GM21619 (cell line): ENCODE data around the gene RER1.
A peak's percentile ranks its signal among the peaks of the same experiment; 100 is the strongest.

Experiments used
- ATAC-seq: cut with Tn5 transposase; IDR thresholded peaks from one replicate; pipeline ENCODE4 v1.9.1; 2021; ENCODE audit not compliant: unreplicated experiment

RER1 gene, protein sequence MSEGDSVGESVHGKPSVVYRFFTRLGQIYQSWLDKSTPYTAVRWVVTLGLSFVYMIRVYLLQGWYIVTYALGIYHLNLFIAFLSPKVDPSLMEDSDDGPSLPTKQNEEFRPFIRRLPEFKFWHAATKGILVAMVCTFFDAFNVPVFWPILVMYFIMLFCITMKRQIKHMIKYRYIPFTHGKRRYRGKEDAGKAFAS

GRCh38 chr1:2391041-2391930 lies at the start of gene RER1, which contains the start of gene MORN1:
TSS of gene RER1 (plus strand) at chr1:2391841. CDS start at chr1:2395791, 3,950 bp downstream.
TSS of gene MORN1 (minus strand) at chr1:2391554. CDS start at chr1:2391533, 21 bp downstream.
- peak; percentile 84 for ATAC-seq

- ATAC-seq: no peak
These were observed 49.1 kb upstream of the RER1 start for GRCh38 chr1:2342384-2343022.

DNA sequence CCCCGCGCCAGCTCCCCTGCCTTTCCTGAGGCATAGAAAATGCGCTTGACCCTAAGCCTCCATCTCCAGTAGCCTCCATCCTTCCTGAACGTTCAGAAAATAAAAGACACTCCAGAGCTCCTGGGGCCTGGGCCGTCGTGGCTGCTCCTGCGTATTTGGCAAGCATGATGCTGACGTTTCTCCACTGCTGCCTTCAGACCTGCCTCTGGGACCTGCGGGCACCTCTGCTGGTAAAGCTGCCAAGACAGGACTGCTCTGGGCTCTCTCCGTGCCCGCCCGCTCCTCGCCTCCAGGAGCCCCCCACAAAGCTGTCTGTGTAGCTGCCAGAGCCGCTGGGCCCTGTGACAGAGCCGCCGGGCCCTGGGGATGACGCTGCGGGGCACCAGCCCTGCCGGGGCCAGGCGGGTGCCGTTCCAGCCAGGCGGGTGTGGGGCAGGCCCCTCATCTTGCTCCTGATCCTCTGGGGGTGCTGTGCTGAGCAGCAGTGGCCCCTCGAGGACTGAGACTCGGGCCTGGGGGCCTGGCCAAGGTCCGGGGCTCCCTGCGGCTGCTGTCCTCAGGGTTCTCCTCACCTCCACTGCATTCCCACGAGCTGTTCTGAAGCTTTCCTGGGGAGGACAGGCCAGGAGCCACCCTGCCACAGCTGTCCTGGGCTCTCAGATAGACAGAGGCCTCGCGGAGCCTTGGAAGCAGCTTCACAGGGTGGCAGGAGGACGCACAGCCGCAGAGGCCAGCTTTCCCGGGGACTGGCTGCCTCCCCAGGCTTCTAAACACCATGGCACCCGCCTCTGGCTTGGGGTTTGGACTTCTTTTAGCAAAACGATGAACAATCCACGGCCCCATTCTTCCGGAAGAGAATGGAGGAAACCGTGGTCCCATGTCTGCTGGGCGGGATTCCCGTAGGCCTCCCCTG lies 48.4 kb upstream of the RER1 start:
- ATAC-seq: no peak

DNA sequence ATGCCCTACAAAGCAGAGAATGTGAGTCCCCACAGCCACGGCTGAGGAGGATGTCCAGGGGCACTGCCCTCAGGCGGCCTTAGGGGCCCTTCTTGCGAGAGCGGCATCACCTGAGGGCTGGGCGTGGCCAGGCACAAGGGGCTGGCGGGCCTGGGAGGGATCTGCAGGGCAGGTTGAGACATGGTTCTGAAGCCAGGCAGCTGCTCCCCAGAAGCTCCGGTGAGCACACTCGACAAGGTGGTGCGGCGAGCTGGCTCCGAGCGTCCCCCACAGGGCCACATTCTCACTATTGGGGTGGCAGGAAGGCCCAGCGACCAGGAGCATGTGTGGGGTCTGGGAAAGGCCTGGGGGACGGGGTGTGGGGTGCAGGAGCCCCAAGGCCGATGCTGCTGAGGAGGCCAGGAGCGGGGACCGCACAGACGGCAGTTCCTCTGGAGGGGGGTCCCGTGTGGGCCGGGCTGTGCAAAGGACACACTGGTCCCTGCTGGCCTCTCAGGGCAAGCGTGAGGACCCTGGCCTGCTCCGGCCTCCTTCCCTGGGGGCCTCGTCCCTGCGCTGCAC lies 47.4 kb upstream of the RER1 start:
- ATAC-seq: no peak

GRCh38 chr1:2344744-2345296 lies 46.8 kb upstream of the RER1 start:
- ATAC-seq: no peak

DNA sequence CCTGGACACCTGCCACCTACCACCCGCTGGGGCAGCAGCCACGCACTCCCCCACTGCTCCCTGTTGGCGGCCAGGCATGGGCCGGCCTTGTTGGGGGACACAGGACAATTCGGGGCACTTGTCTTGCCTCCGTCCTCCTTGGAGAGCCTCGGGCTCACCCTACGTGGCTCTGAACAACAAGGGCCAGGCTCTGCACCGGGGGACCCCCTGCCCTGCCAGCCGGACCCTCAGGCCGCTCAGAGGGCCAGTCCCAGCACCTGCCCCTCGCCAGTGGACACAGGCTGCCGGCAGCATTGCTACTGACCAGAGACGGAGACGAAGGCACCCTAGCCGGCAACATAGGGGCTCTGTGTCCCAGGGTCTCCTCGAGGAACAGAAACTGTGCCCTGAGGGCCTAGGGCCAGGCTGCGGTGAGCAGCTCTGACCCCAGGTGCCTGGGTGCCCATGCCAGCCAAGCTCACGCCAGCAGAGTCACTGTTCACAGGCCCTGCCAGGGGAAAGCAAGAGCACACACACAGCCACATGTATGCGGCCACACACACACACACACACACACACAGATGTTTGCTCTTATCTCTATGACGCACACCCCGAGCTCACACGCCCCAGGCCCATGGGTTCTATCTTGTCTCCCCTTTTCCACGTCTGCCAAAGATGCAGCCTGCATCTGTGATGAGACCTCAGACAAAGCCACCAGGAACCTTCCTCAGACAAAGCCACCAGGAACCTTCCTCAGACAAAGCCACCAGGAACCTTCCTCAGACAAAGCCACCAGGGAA lies 46.2 kb upstream of the RER1 start:
- no peak for ATAC-seq

DNA sequence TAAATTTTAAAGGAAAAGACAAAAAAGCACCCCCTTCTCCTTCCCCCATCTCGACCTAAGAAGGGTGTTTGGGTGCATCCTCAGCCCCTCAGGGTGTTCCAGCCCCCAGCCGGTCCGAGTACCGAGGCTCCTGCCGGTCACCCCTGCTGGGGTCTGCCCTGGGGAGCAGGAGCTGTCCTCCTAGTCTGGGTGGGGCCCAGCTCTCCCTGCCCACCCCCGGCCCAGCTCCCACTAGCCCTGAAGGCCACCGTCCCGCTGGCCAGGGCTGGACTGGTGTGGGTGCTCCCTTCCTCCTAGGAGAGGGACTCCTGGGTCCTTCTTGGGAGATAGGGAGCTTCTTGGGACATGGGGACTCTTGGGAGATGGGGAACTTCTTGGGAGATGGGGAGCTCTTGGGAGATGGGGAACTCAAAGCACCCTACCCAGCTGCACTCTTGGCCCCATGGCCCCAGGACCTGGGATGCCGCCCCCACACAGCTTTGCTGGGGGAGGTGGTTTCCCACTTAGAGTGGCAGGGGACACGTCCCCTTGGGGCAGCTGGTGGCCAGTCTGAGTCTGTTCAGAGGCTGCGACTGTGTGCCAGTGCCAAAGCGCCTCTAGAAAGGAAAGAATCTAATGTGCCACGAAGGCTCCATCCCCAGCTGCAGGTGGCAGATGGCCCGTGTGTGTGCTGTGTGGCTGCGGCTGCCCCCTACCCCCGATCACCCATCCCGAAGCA lies 44.8 kb upstream of the RER1 start:
- ATAC-seq: no peak

DNA sequence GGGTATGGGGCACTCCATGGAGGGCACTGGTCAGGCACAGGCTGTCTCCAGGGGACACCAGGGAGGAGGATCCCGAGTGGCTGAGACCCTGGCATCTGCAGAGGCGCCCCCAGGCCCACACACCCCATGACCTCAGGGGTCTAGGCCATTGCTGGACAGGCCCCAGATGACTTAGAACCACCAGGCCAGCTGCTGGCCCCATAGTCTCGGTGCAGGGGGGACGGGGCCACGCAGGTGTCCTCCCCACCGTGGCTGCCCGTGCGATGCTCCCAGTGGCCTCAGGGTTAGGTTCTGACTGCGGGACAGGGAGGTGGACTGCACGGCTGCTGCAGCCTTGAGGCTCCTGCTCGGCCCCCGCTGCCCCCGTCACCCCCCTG lies 44.2 kb upstream of the RER1 start:
- no peak for ATAC-seq

GRCh38 chr1:2347896-2348295 lies 43.7 kb upstream of the RER1 start:
- no peak for ATAC-seq

GRCh38 chr1:2348346-2349325 lies 43.0 kb upstream of the RER1 start:
- ATAC-seq: no peak

- no peak for ATAC-seq
These were observed 41.8 kb upstream of the RER1 start for GRCh38 chr1:2349806-2350205.

DNA sequence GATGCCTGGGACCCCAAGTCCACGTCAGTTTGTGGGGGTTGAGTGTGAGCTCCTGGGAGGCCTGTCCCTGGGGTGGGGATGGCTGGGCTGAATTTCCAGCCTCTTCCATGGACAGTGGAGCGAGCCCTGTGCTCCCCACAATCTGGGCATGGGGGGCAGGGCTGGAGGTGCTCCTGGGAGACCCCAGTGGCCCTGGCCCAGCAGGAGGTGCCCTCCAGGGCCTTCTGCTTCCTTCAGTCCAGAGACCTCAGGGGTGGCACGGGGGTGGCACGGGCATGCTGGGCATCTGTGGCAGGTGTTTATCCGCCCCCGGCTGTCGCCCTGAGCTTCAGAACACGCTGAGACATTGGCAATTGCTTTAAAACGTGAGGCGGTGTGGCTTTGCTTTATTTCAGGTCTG lies 41.1 kb upstream of the RER1 start:
- no peak for ATAC-seq

DNA sequence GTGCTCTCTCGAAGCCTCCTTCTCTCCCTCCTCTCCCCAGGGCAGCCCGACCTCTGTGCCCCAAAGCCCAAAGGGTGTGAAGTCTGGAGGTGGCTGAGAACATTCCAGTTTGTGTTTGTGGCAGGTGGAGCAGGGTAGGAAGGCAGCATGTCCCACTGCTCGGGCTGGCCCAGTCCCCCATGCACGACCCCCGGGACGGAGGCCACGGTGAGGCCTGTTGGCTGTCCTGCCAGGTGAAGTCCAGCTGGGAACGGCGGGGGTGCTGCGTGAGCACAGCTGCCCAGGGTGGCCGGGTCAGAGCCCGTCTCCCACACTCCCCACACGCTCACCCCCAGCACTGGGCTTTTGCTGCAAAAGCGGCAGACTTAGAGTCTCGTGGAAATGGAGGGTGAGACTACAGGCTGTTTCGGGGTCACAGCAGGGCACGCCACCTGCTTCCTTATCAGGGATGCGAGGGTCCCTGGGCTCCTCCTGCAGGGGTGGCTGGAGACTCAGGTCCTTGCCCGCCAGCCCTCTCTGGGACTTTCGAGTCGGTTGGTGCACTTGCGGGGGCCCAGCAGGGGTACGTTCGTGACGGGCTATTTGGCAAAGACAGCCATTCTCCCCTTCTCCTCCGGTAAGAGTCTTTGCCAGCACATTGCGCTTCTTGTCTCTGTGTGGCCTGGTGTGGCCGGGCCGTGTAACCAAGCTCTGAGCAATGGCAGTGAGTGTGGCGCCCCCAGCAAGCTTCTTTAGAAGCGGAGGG lies 40.6 kb upstream of the RER1 start:
- ATAC-seq: no peak

- ATAC-seq: no peak
These were observed 39.9 kb upstream of the RER1 start for GRCh38 chr1:2351723-2352122.

DNA sequence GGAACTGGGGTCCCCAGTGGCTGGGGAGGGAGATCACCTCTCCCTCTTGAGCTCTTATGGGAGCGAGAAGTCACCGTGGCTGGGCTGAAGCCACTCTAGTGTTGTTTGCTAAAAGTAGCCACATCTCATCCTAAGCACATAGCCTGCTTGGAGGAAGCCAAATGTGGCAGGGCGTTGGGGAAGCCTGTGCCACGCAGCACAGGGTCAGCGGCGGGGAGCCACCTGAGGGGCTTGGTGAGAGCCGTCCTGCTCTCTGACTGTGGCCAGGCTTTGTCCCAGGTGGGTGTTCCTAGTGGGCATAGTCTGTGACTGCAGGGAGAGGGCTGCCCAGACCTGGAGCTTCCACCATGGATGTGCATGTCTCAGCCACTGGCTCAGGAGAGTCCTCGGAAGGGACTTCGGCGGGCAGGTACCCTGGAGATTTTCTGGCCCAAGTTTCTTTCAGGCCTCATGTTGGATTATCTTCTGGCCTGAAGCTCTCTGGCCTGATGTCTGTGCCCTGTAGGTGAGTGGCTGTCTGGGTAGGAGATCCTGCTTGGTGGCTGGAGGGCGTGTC lies 39.2 kb upstream of the RER1 start:
- ATAC-seq: no peak

GRCh38 chr1:2352897-2353550 lies 38.6 kb upstream of the RER1 start:
- ATAC-seq: no peak
